ENCODE results near the gene NXNL1. TPM values are rescaled to one million over a fixed set of nuclear protein-coding genes. Genes with fewer than 3 reads are reported as not detected.

Gene NXNL1
- total and polyA plus RNA-seq, 2 of the 13 experiments (the other 11 are each of a cell fraction or from before 2014, with no cell fraction given), result not detected

DNA sequence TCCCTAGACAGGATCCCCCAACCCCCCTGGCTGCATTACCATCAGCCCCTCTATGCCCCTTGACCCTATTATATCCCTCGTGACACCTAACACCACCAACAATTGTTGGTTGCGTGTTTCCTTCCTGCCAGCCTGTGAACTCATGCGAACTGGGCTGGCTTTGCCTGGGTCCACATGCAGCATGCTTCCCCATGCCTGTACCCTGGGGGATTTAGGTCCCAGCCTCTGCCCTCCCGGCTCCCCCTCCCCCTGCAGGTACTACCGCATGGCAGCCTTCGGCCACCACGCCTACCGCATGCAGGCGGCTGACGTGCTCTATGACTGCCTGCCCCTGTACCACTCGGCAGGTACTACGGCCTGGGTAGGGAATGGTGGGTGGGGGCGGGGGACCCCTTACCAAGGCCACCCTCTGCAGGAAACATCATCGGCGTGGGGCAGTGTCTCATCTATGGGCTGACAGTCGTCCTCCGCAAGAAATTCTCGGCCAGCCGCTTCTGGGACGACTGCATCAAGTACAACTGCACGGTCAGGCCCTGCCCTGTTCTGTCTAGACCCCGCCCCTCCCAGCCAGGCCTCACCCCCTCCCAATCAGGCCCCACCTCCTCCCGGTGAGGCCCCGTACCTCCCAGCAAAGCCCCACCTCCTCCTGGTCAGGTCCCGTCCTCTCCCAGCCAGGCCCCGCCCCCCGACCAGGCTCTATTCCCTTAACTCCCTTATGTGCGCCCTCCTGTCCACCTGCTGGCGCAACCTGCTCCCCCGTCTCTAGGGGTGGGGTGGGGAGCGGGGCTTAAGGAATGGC, 28.1 kb upstream of the NXNL1 start (continued):
- TF ChIP-seq, protein P1, sequence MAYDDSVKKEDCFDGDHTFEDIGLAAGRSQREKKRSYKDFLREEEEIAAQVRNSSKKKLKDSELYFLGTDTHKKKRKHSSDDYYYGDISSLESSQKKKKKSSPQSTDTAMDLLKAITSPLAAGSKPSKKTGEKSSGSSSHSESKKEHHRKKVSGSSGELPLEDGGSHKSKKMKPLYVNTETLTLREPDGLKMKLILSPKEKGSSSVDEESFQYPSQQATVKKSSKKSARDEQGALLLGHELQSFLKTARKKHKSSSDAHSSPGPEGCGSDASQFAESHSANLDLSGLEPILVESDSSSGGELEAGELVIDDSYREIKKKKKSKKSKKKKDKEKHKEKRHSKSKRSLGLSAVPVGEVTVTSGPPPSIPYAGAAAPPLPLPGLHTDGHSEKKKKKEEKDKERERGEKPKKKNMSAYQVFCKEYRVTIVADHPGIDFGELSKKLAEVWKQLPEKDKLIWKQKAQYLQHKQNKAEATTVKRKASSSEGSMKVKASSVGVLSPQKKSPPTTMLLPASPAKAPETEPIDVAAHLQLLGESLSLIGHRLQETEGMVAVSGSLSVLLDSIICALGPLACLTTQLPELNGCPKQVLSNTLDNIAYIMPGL (CRISPR knock-in tag; IDR thresholded peaks at IDR 0.05; ENCODE audit: borderline replicate concordance in 1 of 2, low read depth in 1 of 2), result peak in 1 of 2 experiments; percentile 43; a peak in 3 of 4 replicates
- TF ChIP-seq REPIN1 (CRISPR knock-in tag; IDR thresholded peaks at IDR 0.05; ENCODE audit: borderline replicate concordance, low read depth) (0 out of 2 replicates have a peak, but pooled peaks have one; percentile 26), CREB1 (IDR thresholded peaks at IDR 0.05) (no peak), CREB1 (CRISPR knock-in tag; IDR thresholded peaks at IDR 0.05) (0 out of 2 replicates have a peak, but pooled peaks have one; percentile 15), XRCC5 (optimal IDR thresholded peaks at IDR 0.05; ENCODE audit: low read length) (peak; percentile 43), ZNF230 (CRISPR knock-in tag; IDR thresholded peaks at IDR 0.05) (0 out of 2 replicates have a peak, but pooled peaks have one; percentile 44), ZSCAN29 (CRISPR knock-in tag; conservative IDR thresholded peaks at IDR 0.05) (no peak), YEATS4 (CRISPR knock-in tag; IDR thresholded peaks at IDR 0.05; ENCODE audit: borderline replicate concordance) (peak; percentile 43; the same call in 1 of the 2 replicates), ZBTB7A (CRISPR knock-in tag; IDR thresholded peaks at IDR 0.05) (peak; percentile 50), MYC (CRISPR knock-in tag; IDR thresholded peaks at IDR 0.05; ENCODE audit: borderline replicate concordance) (peak; percentile 73; the same call in 1 of the 2 replicates), NFKB2 (CRISPR knock-in tag; IDR thresholded peaks at IDR 0.05; ENCODE audit: borderline replicate concordance) (peak; percentile 61; the same call in 1 of the 2 replicates), ZFX (CRISPR knock-in tag; IDR thresholded peaks at IDR 0.05; ENCODE audit: low read depth) (peak; percentile 46; the same call in 1 of the 2 replicates), FOXK2 (IDR thresholded peaks at IDR 0.05) (no peak), ERF (CRISPR knock-in tag; IDR thresholded peaks at IDR 0.05) (peak; percentile 15; the same call in 1 of the 2 replicates), SAP130 (CRISPR knock-in tag; IDR thresholded peaks at IDR 0.05; ENCODE audit: low read depth) (peak; percentile 70; the same call in 1 of the 2 replicates), NONO (IDR thresholded peaks at IDR 0.05) (no peak), NONO (CRISPR knock-in tag; conservative IDR thresholded peaks at IDR 0.05) (0 out of 2 replicates have a peak, but pooled peaks have one; percentile 25), ZNF558 (CRISPR knock-in tag; IDR thresholded peaks at IDR 0.05; ENCODE audit: borderline replicate concordance) (no peak), TMF1 (CRISPR knock-in tag; IDR thresholded peaks at IDR 0.05; ENCODE audit: low read depth) (0 out of 2 replicates have a peak, but pooled peaks have one; percentile 17)
- TF ChIP-seq, protein P2, sequence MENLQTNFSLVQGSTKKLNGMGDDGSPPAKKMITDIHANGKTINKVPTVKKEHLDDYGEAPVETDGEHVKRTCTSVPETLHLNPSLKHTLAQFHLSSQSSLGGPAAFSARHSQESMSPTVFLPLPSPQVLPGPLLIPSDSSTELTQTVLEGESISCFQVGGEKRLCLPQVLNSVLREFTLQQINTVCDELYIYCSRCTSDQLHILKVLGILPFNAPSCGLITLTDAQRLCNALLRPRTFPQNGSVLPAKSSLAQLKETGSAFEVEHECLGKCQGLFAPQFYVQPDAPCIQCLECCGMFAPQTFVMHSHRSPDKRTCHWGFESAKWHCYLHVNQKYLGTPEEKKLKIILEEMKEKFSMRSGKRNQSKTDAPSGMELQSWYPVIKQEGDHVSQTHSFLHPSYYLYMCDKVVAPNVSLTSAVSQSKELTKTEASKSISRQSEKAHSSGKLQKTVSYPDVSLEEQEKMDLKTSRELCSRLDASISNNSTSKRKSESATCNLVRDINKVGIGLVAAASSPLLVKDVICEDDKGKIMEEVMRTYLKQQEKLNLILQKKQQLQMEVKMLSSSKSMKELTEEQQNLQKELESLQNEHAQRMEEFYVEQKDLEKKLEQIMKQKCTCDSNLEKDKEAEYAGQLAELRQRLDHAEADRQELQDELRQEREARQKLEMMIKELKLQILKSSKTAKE (CRISPR knock-in tag; IDR thresholded peaks at IDR 0.05; ENCODE audit: borderline replicate concordance), result 0 out of 2 replicates have a peak, but pooled peaks have one; percentile 38
- TF ChIP-seq, protein P3, sequence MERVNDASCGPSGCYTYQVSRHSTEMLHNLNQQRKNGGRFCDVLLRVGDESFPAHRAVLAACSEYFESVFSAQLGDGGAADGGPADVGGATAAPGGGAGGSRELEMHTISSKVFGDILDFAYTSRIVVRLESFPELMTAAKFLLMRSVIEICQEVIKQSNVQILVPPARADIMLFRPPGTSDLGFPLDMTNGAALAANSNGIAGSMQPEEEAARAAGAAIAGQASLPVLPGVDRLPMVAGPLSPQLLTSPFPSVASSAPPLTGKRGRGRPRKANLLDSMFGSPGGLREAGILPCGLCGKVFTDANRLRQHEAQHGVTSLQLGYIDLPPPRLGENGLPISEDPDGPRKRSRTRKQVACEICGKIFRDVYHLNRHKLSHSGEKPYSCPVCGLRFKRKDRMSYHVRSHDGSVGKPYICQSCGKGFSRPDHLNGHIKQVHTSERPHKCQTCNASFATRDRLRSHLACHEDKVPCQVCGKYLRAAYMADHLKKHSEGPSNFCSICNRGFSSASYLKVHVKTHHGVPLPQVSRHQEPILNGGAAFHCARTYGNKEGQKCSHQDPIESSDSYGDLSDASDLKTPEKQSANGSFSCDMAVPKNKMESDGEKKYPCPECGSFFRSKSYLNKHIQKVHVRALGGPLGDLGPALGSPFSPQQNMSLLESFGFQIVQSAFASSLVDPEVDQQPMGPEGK (CRISPR knock-in tag; IDR thresholded peaks at IDR 0.05), result peak; percentile 64; the same call in 1 of the 2 replicates
- TF ChIP-seq, protein P4, sequence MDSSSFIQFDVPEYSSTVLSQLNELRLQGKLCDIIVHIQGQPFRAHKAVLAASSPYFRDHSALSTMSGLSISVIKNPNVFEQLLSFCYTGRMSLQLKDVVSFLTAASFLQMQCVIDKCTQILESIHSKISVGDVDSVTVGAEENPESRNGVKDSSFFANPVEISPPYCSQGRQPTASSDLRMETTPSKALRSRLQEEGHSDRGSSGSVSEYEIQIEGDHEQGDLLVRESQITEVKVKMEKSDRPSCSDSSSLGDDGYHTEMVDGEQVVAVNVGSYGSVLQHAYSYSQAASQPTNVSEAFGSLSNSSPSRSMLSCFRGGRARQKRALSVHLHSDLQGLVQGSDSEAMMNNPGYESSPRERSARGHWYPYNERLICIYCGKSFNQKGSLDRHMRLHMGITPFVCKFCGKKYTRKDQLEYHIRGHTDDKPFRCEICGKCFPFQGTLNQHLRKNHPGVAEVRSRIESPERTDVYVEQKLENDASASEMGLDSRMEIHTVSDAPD (CRISPR knock-in tag; IDR thresholded peaks at IDR 0.05), result 0 out of 2 replicates have a peak, but pooled peaks have one; percentile 36

Data from HepG2 (cell line).